ENCODE results near the gene ACTMAP. TPM values are rescaled to one million over a fixed set of nuclear protein-coding genes. Genes with fewer than 3 reads are reported as not detected.
"Not testable (repeated sequence)": the region's sequence is repeated elsewhere in the genome, so short reads cannot be mapped to it uniquely, and the experiment has no call there.

Gene ACTMAP, protein sequence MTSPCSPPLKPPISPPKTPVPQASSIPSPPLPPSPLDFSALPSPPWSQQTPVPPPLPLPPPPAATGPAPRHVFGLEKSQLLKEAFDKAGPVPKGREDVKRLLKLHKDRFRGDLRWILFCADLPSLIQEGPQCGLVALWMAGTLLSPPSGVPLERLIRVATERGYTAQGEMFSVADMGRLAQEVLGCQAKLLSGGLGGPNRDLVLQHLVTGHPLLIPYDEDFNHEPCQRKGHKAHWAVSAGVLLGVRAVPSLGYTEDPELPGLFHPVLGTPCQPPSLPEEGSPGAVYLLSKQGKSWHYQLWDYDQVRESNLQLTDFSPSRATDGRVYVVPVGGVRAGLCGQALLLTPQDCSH
- polyA plus RNA-seq (2013, experiment 1 of 2; ENCODE audit: insufficient read length): 10.6 TPM
- 10.1 TPM for polyA plus RNA-seq (2013, experiment 2 of 2; ENCODE audit: insufficient read length)

DNA sequence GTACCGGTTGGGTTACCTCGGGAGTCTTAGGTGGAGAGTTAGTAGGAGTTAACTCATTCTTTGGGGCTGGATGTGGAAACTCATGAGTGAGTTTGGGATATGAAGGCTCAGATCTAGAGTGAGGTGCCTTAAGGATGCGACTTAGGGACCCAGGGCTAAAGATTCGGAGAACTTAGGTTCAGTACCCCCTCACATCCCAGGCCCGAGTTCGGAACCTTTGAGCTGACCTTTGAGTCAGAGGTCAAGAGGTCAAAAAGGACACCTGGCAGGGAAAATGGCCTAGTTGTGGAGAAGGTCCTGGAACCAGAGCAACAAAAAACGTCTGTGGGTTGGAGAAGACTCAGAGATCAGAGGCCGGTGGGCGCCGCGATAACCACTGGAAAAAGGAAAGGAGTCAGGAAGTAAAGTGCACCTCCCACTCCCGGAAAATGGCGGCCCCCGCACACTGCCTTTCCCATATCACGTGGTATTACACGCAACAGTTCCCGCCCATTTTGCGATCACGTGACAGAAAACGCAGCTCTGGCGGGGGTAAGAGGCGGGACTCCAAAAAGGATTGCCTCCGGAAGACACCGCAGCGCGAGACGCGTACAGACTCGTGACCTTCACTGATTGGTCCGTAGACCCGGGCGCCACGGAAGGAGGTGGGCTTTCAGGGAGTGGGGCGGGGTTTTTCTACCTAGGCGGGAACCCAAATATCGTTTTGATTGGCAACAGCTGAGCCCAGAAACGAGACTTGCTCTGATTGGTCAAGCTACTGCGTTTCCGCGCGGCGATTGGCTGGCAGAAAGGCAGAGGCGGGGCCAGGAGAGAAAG lies at the start of gene ACTMAP:
ACTMAP (minus strand) TSS at position 420 of the 816 bp plus-strand sequence. CDS start 674 bp downstream, outside the sequence.
- peak; percentile 100 for DNase-seq

DNA sequence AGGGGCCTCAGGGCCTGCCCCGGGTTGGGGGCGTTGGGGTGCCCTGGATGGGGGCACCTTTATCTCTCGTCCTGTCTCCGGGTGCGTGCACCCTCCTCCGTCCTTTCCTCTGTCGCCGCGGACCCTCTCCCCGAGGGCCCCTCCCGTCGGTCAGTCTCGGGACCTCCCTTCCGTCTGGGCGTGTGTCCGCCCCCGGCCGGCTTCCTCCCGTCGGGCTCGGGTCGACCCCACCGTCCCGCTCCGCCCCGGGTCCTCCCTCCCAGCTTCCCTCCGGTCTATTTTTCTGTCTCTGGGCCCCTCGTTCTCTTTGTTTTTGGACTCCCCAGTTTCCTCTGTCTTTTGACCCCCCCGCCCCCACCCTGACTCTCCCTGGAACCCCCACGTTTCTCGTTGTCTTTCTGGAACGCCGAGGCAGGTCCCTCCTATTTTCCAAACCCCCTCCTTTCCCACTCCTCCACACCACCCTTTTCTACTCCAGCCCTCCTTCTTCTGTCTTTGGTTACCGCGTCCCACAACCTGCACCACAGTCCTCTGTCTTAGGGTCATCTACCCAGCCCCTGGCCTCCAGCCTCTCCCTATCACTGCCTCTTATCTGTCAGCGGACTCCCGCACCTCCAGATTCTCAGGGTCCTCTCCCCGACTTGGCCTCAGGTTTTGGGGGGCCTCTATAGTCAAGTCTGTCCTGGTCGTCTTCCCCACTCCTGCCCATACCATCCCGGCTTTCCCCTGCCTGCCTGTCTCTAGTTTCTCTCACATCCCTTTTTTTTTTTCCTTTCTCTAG lies 49.5 kb upstream of the ACTMAP start:
- DNase-seq: no peak

DNA sequence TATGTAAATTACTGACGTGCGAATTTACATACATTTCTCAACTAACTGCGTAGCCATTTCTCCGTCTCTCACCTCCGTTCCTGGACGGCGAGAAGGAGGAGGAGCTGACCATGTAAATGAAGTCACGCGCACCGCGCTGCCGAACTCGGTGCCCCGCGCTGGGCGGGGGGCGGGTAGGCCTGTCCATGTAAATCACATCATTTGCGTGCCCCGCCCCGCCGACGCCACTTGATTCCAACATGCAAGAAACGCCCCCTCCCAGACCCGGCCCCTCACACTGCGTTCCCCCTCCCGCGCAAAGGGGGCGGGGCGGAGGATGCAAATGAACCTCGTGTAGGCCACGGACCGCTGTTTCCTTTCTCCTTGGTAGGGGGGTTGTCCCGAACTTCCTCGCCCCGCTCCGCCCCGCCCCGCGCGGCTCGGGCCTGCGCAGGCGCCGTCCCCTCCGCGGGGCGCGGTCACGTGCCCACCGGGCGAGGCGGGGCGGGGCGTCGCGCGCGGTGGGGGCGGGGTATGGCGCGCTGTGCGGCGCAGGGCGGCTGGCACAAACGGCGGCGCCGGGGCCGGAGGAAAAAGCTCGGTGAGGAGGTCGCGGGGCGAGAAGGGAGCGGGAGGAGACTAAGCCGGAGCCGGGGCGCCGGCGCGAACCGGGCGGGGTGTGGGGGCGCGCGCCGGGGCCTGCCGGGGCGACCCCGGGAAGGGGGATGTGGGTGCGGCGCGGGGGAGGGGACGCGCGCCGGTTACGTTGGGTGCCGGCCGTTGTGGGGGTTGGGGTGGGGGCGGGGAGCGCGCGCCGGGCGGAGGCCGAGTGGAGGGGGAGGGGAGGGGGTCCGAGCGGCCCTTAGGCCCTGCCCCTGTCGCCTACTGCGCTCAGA lies 48.6 kb upstream of the ACTMAP start, which contains the start of gene EGLN2:
EGLN2 (plus strand) TSS at position 509 of the 875 bp plus-strand sequence. CDS start 1,382 bp downstream, outside the sequence.
- peak; percentile 100 for DNase-seq

DNA sequence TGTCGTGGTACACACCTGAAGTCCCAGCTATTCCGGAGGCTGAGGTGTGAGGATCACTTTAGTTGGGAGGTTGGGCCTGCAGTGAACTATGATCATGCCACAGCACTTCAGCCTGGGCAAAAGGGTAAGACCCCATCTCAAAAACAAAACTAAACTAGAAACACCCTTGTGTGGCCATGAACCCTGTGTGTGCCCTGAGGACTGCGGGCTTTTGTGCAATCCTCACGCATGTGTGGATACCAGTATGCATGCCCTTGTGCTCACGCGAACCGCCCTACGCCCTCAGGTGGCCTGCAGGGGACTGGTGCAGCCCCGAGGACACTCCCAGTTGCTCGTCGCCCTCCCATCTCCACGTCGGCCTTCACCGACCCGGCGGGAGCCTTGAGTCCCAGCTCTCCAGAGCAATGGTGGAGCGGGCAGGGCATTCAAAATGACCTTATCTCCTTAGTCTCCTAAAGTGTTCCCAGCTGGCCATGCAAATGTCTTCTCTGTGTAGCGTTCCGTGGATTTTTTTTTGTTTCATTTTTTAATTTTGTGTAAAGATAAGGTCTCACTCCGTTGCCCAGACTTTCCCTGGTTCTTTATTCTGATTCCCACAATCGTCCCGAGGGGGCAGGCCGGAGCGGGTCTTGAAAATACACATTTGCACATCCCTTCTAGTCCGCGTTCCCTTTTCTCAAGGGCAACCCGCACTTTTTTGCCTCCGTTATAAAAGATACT lies 47.8 kb upstream of the ACTMAP start:
- peak; percentile 51 for DNase-seq

DNA sequence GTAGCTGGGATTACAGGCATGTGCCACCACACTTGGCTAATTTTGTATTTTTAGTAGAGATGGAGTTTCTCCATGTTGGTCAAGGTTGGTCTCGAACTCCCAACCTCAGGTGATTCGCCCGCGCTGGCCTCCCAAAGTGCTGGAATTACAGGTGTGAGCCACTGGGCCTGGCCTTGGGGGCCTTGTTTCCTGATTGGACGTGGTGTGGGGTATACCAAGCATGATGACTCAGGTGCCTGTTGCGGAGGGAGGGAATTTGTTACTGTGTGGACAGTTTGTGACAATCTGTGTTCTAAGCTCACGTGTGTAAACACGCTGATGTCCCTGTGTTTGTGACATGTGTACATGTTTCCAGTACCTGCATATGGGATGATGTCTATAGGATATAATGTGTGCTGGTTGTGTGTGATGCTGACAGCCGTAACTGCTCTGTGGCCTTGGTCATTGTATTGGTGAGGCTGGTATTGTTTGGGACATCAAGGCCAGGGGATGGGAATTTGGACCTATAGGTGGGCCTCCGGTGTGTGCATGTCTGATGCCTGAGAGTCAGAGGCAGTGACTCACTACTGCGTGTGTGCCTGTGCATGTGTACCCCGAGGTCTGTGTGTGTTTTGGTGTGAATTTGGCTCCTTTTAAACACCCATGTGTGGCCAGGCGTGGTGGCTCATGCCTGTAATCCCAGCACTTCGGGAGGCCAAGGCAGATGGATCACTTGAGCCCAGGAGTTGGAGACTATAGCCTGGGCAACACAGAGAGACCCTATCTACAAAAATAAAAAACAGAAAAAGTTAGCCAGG lies 47.1 kb upstream of the ACTMAP start:
- no peak for DNase-seq

DNA sequence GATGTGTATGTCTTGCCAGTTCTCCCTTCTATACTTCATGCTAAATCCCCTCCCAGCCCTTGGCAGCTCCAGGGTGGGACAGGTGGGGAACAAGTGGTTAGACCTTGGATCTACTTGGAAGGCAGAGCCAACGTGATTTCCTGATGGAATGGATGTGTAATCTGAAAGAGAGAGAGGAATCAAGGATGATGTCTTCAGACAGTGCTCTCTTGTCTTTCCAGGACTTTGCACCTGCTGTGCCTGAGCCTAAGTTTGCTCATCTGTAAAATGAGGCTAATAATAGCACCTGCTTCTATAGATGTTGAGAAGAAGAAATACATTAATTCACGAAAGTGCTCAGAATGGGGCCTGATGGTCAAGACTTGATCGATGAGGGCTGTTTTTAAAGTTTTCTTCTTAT lies 41.7 kb upstream of the ACTMAP start:
- DNase-seq: no peak

DNA sequence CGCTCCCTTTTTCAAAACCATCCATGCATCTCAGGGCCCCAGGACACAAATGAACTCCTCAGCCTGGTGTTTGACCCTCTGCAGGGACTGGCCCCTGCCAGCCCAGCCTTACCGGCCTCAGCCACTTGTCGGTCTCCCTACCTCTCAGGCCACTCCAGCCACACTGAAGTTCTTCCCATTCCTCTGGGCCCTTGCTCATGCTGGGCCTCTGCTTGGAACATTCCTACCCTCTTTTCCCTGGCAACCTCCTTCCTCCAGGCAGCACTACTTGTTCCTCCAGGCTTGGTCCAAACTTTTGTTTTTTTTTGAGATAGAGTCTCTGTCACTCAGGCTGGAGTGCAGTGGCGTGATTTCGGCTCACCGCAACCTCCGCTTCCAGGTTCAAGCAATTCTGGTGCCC lies 41.1 kb upstream of the ACTMAP start:
- no peak for DNase-seq

DNA sequence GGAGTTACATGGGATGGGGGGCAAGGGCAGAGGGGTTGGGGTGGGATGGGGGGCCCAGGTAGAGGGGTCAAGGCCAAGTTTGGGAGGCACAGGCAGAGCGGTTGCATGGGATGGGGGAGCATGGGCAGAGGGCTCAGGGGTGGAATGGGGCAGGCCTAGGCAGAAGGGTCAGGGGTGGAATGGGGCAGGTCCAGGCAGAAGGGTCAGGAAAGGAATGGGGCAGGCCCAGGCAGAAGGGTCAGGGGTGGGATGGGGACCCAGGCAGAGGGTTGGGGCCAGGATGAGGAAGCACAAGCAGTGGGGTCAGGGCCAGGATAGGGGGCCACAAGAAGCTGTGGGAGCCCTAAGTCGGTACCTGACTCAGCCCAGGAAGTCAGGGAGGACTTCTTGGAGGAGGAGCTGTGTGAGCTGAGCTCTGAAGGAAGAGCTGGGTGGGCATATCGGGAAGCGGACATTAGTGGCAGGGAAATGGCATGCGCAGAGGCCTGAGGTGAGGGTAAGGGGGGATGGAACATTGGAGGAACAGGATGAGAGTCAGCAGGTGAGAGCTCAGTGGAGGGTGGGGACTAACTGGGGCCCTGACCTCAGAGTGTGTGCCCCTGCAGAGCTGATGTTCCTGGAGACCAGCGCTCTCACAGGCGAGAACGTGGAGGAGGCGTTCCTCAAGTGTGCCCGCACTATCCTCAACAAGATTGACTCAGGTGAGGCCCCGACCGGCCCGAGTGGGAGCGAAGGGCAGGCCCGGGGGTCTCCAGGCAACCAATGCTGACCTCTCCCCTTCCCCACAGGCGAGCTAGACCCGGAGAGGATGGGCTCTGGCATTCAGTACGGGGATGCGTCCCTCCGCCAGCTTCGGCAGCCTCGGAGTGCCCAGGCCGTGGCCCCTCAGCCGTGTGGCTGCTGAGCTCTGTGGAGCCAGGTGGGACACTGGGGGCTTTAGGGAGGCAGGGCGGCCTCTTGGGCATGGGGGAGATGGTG lies 36.1 kb upstream of the ACTMAP start:
- DNase-seq: no peak

DNA sequence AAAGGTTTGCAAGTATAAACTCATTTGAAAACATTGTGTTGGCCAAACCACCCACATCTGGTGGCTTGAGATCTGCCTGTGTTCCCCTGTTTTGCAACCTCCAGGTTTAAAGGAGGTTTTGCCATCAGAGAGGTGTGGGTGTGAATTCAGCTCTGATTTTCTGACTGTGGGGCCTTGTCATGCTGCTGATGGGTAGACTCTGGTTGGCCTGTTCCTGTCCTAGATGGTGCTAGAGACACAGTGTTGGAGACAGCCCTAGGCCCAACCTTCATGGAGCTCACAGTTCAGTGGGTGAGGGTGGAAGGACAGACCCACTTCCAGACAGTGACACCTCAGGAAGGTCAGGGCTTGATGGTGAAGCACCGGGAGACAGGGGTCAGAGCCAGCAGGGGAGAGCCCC lies 35.2 kb upstream of the ACTMAP start:
- DNase-seq: no peak

DNA sequence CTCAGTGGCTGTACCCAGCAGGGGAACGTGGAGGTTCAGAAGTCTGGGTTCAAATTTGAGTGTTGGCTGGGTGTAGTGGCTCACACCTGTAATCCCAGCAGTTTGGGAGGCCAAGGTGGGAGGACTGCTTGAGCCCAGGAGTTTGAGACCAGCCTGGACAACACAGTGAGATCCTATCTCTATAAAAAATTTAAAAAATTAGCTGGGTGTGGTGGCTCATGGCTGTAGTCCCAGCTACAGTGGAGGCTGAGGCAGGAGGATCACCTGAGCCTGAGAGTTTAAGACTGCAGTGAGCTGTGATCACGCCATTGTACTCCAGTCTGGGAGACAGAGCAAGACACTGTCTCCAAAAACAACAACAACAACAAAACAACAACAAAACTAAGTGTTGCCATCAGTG lies 33.9 kb upstream of the ACTMAP start:
- DNase-seq: not testable (repeated sequence)

DNA sequence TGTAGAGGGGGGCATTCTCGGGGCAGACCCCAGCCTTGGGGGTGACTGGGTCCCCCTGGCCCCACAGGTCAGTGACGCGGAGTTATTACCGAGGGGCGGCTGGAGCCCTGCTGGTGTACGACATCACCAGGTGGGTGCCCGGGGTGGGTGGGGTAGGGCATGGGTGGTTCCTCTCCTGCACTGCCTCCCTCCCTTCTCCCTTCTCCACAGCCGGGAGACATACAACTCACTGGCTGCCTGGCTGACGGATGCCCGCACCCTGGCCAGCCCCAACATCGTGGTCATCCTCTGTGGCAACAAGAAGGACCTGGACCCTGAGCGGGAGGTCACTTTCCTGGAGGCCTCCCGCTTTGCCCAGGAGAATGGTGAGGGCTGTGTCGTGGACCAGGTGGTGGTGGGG lies 33.4 kb upstream of the ACTMAP start:
- no peak for DNase-seq

DNA sequence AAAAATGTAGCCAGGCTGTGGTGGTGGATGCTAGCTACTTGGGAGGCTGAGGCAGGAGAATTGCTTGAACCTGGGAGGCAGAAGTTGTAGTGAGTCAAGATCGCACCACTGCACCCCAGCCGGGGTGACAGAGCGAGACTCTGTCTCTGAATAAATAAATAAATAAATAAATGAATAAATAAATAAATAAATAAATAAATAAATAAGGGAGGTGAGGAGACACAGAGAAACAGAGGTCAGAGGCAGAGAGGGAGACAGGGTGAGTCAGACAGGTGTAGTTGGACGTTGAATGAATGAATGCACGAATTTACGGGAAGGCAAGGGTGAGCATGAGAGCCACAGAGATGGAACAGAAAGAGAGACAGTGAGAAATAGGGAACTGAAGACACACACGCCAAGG lies 30.9 kb upstream of the ACTMAP start:
- DNase-seq: no peak

DNA sequence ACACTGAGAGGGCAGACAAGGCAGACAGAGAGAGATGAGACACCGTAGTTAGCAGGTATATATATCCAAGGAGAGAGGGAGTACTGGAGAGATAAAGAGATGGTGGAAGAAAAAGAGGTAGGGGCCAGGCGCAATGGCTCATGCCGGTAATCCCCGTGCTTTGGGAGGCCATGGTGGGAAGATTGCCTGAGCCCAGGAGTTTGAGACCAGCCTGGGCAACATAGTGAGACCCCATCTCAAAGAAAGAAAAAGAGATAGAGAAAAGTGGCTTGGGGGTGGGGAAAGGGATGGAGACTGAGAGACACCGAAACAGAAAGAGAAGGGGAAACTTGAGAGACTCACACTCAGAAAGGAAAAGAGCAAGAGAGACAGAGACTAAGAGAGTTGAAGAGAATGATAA lies 30.3 kb upstream of the ACTMAP start:
- DNase-seq: no peak

DNA sequence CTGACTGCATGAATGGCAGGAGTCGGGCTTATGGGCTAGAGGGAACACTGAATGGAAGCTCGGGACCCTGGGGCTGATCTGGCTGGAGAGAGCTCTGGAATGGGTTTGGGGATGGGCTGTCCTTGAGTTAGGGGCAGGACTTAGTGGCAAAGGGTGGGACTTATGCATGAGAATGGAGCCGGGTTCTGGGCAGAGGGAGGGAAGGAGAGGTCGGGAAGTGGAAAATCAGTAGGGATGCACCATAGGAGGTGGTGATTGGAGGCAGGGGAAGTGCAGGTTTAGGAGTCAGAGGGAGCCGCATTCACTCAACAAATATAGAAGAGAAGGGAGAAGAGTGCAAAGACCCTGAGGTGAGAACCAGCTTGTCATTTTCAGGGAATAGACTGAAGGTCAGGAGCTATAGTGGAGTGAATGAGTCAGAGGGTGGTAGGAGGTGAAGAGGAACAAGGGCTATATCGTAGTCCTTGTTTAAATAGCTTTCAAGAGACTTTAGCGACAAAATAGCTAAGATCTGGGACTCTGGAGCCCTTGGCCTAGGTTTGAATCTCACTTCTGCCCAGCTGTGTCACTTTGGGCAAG lies 28.5 kb upstream of the ACTMAP start:
- DNase-seq: no peak

DNA sequence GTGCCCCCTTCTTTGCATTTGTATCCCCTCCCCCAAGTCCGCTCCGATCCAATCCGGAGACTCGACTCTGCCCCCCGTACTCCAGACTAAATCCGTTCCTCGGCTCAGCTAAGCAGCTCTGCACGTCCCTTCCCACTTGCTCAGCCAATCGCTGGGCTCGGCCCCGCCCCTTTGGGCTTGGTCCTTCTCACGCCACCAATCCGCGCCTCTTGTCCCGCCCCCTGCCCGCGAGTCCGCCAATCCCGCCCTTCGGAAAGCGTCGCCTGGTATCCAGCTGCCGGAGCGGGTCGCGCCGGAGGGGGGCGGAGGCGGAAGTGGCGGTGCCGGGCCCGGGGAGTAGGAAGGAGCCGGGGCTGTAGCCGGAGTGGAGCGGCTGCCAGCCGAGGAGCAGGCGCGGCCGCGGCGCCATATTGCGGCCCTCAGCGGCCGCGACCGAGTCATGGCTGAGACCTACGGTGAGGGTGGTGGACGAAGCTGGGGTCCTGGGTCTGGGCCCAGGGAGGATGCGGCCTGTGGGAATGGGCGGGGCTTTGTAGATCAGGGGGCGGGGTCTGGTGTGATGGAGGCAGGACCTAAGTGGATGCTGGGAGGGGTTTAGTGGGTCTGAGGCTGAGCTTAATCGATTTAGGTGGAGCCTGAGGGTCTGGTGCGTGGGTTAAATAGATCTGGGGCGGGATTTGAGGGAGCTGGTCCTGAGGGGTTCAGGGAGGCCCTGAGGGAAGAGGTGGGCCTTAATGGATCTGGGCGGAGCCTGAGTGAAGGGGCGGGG lies 27.8 kb upstream of the ACTMAP start, which contains the start of gene RAB4B:
RAB4B (plus strand) TSS at position 311 of the 769 bp plus-strand sequence; CDS start at position 440, 129 bp downstream.
- DNase-seq: peak; percentile 100

DNA sequence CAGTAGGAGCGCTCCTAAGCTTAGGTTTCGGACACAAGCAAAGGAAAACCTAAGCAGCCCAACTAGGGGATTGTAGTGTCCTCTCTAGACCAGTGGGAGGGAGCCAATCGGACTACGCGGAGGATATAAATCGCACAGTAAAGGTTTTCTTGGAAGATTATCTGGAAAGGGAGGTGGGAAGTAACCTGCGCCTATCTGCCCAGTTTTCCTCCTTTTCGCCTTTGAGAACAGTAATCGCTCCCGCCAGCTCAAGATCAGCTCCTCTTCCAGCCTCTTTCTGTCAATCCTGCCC lies 27.3 kb upstream of the ACTMAP start:
- DNase-seq: no peak

DNA sequence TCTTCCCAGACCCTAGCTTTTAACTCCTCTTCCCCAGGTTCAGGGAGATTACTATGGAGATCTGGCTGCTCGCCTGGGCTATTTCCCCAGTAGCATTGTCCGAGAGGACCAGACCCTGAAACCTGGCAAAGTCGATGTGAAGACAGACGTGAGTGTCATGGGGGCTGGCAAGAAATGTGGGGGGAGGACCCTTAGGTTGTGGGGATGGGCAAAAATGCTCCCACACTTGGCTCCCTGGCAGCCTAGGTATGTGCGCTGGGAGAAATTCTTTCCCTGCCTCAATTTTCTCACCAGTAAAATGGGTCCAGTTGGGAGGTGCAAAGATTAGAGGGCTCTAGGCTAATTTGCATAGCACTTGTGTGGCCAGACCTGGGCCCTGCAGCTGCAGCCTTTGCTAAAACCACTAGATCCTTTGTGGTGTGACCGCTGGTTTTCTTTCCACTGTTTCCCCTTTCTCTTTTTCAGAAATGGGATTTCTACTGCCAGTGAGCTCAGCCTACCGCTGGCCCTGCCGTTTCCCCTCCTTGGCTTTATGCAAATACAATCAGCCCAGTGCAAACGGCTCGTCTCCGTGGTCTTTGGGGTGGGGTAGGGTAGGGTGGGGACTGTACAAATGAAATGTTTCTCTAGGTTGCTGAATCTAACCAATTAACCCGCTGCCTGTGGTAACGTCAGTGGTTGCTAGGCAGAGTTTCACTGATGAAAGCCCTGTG lies 26.8 kb upstream of the ACTMAP start:
- DNase-seq: peak; percentile 91
